Uterus (tissue), 4 donors: Measurements from ENCODE around the gene ZNF618. TPM values are rescaled to one million over a fixed set of nuclear protein-coding genes. Genes with fewer than 3 reads are reported as not detected.

ENCODE experiments used
- DNase-seq, 2 donors: peaks; one replicate each; pipeline ENCODE4 v3.0.0-alpha.2; 2019 to 2020
- H3K27ac ChIP-seq, 2 donors: fragments of 200-600 bp; sonication (generic); 1 replicate in 1 of 2; 2 replicates in 1 of 2; pipeline ENCODE4 v1.5.1; 2016 to 2018
- H3K27me3 ChIP-seq, 2 donors: fragments of 200-600 bp; sonication (generic); one replicate each; pipeline ENCODE4 v1.5.1; 2018 to 2019; ENCODE audit warnings: control low read depth in 1 of 2
- H3K36me3 ChIP-seq, 2 donors: fragments of 200-600 bp; sonication (generic); one replicate each; pipeline ENCODE4 v1.5.1; 2019; ENCODE audit warnings: control low read depth in 1 of 2
- H3K4me1 ChIP-seq, 2 donors: fragments of 200-600 bp; sonication (generic); one replicate each; pipeline ENCODE4 v1.5.1; 2018 to 2019; ENCODE audit warnings: control low read depth in 1 of 2
- H3K4me3 ChIP-seq, 2 donors: fragments of 200-600 bp; sonication (generic); 1 replicate in 1 of 2; 2 replicates in 1 of 2; pipeline ENCODE4 v1.5.1; 2018 to 2019; ENCODE audit warnings: mild to moderate bottlenecking in 1 of 2
- H3K9me3 ChIP-seq, 2 donors: fragments of 200-600 bp; sonication (generic); one replicate each; pipeline ENCODE4 v1.5.1; 2019; ENCODE audit warnings: control low read depth in 1 of 2
- POLR2A ChIP-seq, 2 donors: fragments of 450-650 bp; IDR thresholded peaks; one replicate each; pipeline ENCODE4 v1.6.1; 2016; ENCODE audit warnings: antibody characterized with exemption in 2 of 2, mild to moderate bottlenecking in 1 of 2, moderate library complexity in 1 of 2
- intact Hi-C: fragments of 100-400 bp; cut with DNase I; formaldehyde crosslinking; loops from one replicate; pipeline ENCODE4 v1.15.1; 2023; ENCODE audit warnings: low total_unique reads
- total RNA-seq, 4 donors: library from RNA; depleted of rRNA in 3 of 4; stranded (reverse); fragments of >200 nt in 3 of 4; gene quantifications; one replicate each; pipeline versions ENCODE4 v1.1.0 to v1.2.4, GENCODE V29; 2014 to 2023
- TF ChIP-seq, protein P1 (sequence below), 4 experiments: fragments of 200-600 bp in 2 of 4; fragments of 450-650 bp in 2 of 4; sonication (generic) in 2 of 4; IDR thresholded peaks; one replicate each; pipeline ENCODE4 v1.5.1; 2016 to 2019; ENCODE audit warnings: antibody characterized with exemption in 4 of 4, mild to moderate bottlenecking in 2 of 4, moderate library complexity in 1 of 4
- donor health status: DM: yes; HTN: yes; CAD: no.

The ZNF618 gene
- total RNA-seq, 4 donors from 2014 or later = 3.8 to 24.2 (median 12.3) TPM

DNA sequence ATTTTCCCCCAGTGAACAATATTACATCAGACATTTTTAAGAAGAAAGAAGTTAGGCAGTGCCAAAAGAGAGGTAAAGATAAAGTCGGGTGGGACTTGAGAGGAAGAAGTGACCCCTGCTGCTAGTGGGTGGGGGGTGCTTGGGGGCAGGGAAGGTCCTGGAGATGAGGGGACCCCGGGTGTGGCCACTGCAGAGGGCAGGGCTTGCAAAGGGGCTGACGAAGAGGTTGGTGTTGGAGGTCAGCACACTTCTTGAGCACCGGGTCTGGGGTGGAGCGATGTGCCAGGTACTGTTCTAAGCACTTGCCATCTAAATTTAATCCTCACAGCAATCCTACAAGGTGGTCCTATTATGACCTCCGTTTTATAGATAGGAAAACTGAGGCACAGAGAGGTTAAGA is 140.0 kb downstream of the ZNF618 start:
- Histone ChIP-seq H3K4me1 (no peaks in the 10 kb centered on the region), H3K9me3 (peaks cover 0 to 7% of the 10 kb centered on the region in 2 donors), H3K36me3 (no peaks in the 10 kb centered on the region), H3K27me3 (no peaks in the 10 kb centered on the region), H3K4me3 (no peak overlapping the region), H3K27ac (no peak overlapping the region)
- intact Hi-C loops = no loop called here
- TF ChIP-seq, protein P1, sequence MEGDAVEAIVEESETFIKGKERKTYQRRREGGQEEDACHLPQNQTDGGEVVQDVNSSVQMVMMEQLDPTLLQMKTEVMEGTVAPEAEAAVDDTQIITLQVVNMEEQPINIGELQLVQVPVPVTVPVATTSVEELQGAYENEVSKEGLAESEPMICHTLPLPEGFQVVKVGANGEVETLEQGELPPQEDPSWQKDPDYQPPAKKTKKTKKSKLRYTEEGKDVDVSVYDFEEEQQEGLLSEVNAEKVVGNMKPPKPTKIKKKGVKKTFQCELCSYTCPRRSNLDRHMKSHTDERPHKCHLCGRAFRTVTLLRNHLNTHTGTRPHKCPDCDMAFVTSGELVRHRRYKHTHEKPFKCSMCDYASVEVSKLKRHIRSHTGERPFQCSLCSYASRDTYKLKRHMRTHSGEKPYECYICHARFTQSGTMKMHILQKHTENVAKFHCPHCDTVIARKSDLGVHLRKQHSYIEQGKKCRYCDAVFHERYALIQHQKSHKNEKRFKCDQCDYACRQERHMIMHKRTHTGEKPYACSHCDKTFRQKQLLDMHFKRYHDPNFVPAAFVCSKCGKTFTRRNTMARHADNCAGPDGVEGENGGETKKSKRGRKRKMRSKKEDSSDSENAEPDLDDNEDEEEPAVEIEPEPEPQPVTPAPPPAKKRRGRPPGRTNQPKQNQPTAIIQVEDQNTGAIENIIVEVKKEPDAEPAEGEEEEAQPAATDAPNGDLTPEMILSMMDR (IDR thresholded peaks at IDR 0.05) = no peak
- no peak for TF ChIP-seq POLR2A (IDR thresholded peaks at IDR 0.05)
- DNase-seq = peak in 1 of 2 donors; percentile 10

DNA sequence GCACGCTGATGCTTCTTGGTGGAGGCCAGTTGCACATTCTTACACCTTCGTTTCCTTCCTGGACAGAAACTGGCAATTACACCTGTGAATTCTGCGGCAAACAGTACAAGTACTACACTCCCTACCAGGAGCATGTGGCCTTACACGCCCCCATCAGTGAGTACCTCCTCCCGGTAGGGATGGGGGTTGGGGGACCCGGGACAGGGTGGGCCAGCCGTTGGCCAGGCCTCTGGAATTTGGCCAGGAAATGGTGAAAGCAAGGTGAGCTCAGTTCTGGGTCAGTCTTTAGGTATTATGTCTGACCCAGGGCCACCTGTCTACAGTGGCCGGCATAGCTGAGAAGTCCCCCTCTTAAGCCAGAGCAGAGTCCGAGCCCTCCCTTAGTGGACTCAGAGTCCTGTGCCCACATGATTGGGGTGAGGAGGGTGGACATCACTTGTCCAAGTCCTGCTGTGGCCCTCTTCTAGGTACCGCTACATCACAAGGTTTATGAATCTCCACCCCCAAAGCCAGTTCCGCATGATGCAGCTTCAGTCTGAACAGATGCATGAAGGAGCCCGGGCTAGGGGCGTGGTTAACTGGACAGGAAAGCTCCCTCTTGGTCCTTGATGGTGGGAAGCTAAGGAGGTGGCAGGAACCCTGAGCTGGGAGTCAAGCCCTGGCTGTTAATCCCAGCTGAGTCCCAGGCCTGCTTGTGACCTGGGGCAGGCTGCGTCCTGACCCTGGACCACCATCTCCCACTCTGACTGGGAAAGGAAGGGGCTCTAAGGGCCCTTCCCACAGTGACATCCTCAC is 140.7 kb downstream of the ZNF618 start:
- peak in 1 of 2 donors; percentile 7 for DNase-seq
- intact Hi-C loops = no loop called here
- Histone ChIP-seq H3K4me3 (no peak overlapping the region), H3K27me3 (no peaks in the 10 kb centered on the region), H3K27ac (no peak overlapping the region), H3K4me1 (no peaks in the 10 kb centered on the region), H3K36me3 (no peaks in the 10 kb centered on the region), H3K9me3 (peaks cover 0 to 7% of the 10 kb centered on the region in 2 donors)
- TF ChIP-seq, protein P1 (IDR thresholded peaks at IDR 0.05) = no peak
- no peak for TF ChIP-seq POLR2A (IDR thresholded peaks at IDR 0.05)

DNA sequence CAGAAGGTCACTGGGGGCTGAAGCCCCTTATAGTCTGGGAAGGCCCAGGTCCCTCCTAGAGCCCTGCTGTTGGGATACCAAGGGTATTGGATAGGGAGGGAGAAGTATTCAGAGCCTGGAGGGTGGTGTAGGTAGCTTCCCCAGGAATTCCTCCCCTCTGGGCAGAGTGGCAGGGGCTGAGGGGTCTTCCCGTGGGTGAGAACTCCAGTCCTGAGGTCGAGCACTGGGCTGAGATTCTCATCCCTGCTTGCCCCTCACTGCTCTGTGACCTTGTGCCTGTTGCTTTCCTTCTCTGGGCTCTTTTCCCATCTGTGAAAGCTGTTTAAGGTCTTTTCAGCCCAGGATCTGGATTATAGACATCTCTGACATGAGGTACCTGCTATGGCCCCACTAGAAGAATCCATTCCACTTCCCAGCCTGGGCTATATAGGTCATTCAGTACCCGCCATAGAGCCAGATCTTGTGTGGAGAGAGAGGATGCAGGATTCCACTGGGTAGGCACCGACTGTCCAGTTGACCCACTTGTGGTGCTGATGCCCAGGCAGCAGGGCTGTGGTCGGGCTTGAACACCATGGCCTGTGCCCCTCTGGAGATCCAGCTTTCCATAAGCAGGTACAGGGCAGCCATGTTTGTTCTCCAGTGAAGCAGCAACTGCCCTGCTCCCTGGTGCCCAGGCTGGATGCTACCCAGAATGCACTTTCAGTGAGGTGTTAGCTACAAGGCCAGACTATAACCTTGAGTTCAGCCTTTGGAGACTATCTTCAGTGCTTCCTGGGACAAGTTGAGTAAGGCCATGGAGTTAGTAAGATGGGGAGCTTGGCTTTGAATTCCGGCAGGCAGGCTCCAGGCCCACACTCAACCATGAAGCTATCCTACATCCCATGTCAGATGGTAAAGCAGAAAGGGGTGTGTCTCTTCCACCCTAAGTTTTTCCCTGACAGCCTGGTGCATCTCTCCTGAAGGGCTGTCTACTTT is 141.9 kb downstream of the ZNF618 start:
- intact Hi-C loops = no loop called here
- H3K4me3 ChIP-seq = no peak overlapping the region
- no peaks in the 10 kb centered on the region for H3K36me3 ChIP-seq
- peaks cover 0 to 8% of the 10 kb centered on the region in 2 donors for H3K9me3 ChIP-seq
- peak in 1 of 2 donors; percentile 4 for DNase-seq
- TF ChIP-seq, protein P1 (IDR thresholded peaks at IDR 0.05) = no peak
- TF ChIP-seq POLR2A (IDR thresholded peaks at IDR 0.05) = no peak
- H3K27ac ChIP-seq = no peak overlapping the region
- H3K4me1 ChIP-seq = no peaks in the 10 kb centered on the region
- H3K27me3 ChIP-seq = no peaks in the 10 kb centered on the region

DNA sequence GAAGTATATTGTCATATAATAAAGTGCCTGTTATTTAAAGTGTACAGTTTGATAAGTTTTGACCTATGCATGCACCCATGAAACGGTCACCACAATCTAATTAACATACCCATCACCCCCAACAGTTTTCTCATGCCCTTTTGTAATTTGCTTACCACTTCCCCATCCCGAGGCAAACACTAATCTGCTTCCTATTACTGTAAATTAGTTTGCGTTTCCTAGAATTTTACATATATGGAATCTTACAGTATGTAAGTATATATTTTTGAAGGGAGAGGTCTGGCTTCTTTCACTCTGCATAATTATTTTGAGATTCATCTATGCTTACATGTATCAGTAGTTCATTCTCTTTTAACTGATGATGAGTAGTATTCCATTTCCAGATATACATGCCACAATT is 145.5 kb downstream of the ZNF618 start:
- H3K36me3 ChIP-seq = no peaks in the 10 kb centered on the region
- no peak for DNase-seq
- H3K4me3 ChIP-seq = no peak overlapping the region
- no peak overlapping the region for H3K27ac ChIP-seq
- no peaks in the 10 kb centered on the region for H3K4me1 ChIP-seq
- intact Hi-C loops = no loop called here
- TF ChIP-seq, protein P1 (IDR thresholded peaks at IDR 0.05) = no peak
- no peak for TF ChIP-seq POLR2A (IDR thresholded peaks at IDR 0.05)
- H3K27me3 ChIP-seq = no peaks in the 10 kb centered on the region
- H3K9me3 ChIP-seq = peaks cover 0 to 14% of the 10 kb centered on the region in 2 donors
